Mesothelial cell of epicardium (in vitro differentiated cells): Measurements from ENCODE around the gene SNX8. TPM values are rescaled to one million over a fixed set of nuclear protein-coding genes. Genes with fewer than 3 reads are reported as not detected.

Experiments
- DNase-seq, 2 experiments: peaks; one replicate each; pipeline ENCODE4 v3.0.0; 2021; ENCODE audit warnings: low spot score in 2 of 2; ENCODE audit not compliant: unreplicated experiment in 2 of 2
- H3K27ac Mint-ChIP-seq: 2 replicates; pipeline ENCODE4 v1.8.0; 2021; ENCODE audit warnings: mixed read lengths
- H3K27me3 Mint-ChIP-seq: 2 replicates; pipeline ENCODE4 v1.8.0; 2021; ENCODE audit warnings: low read depth, mixed read lengths
- H3K36me3 Mint-ChIP-seq: 2 replicates; pipeline ENCODE4 v1.8.0; 2021; ENCODE audit warnings: mixed read lengths
- H3K4me1 Mint-ChIP-seq: 2 replicates; pipeline ENCODE4 v1.8.0; 2021; ENCODE audit warnings: mixed read lengths
- H3K4me3 Mint-ChIP-seq: 2 replicates; pipeline ENCODE4 v1.8.0; 2021; ENCODE audit warnings: mild to moderate bottlenecking, moderate library complexity, mixed read lengths
- H3K9me3 Mint-ChIP-seq: 2 replicates; pipeline ENCODE4 v1.8.0; 2021; ENCODE audit warnings: mixed read lengths
- total RNA-seq: library from RNA; stranded (reverse); gene quantifications from 3 replicates; pipeline ENCODE4 v1.2.1, GENCODE V29; 2021
- TF ChIP-seq, protein P1 (sequence below): fragments of 200-600 bp; sonication (generic); IDR thresholded peaks from one replicate; pipeline ENCODE4 v1.5.0; 2021; ENCODE audit warnings: antibody characterized with exemption; ENCODE audit not compliant: unreplicated experiment

SNX8 gene
- total RNA-seq, 1 donor from 2014 or later = 41.2 TPM

DNA sequence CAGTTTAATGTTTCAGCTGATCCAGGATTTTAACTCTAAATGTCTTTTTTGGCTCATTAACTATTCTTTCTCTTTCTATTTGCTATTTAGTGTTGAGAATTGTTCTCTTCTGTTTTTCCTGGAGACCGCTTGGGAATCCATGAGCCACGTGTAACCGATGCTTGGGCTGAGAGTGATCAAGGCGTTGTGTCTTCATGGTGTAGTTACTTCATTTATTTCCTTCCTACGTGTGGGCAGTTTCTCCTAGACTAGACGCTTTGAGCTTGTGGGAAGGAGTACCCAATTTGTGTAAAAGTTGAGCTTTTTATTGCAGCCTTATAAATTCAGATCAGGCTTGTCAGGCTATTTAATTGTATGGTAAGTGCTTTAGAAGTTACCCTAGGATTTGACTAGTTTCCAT lies 43.3 kb upstream of the SNX8 start:
- DNase-seq = no peak
- Mint-ChIP-seq H3K4me3 (no peak overlapping the region), H3K27me3 (no peaks in the 10 kb centered on the region), H3K27ac (peak overlapping the region; percentile 10), H3K4me1 (peaks cover 35% of the 10 kb centered on the region), H3K9me3 (no peaks in the 10 kb centered on the region), H3K36me3 (peaks cover 13% of the 10 kb centered on the region)
- TF ChIP-seq, protein P1, sequence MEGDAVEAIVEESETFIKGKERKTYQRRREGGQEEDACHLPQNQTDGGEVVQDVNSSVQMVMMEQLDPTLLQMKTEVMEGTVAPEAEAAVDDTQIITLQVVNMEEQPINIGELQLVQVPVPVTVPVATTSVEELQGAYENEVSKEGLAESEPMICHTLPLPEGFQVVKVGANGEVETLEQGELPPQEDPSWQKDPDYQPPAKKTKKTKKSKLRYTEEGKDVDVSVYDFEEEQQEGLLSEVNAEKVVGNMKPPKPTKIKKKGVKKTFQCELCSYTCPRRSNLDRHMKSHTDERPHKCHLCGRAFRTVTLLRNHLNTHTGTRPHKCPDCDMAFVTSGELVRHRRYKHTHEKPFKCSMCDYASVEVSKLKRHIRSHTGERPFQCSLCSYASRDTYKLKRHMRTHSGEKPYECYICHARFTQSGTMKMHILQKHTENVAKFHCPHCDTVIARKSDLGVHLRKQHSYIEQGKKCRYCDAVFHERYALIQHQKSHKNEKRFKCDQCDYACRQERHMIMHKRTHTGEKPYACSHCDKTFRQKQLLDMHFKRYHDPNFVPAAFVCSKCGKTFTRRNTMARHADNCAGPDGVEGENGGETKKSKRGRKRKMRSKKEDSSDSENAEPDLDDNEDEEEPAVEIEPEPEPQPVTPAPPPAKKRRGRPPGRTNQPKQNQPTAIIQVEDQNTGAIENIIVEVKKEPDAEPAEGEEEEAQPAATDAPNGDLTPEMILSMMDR = no peak

DNA sequence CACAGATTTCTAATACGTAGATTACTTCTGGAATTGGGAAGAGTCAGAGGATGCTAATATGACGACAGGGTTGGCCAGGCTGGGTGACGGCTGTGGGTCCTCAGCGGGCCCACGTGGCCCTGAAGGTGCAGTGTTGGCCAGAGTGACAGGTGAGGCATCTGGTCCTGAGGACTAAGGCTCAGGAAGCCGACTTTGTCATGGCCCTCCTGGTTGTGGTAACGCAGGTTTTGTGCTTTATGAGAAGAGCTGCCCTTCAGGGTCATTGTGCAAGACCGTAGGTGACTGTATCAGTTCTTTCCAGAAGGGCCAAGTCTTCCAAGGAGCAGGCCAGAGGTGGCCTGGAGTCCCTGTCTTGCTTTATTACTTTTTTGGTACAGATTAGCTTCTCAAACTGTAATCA lies 42.9 kb upstream of the SNX8 start:
- no peaks in the 10 kb centered on the region for H3K9me3 Mint-ChIP-seq
- no peaks in the 10 kb centered on the region for H3K27me3 Mint-ChIP-seq
- H3K36me3 Mint-ChIP-seq = peaks cover 9% of the 10 kb centered on the region
- peak overlapping the region; percentile 78 for H3K4me3 Mint-ChIP-seq
- no peak for DNase-seq
- peak overlapping the region; percentile 10 for H3K27ac Mint-ChIP-seq
- peaks cover 35% of the 10 kb centered on the region for H3K4me1 Mint-ChIP-seq
- TF ChIP-seq, protein P1 = no peak

DNA sequence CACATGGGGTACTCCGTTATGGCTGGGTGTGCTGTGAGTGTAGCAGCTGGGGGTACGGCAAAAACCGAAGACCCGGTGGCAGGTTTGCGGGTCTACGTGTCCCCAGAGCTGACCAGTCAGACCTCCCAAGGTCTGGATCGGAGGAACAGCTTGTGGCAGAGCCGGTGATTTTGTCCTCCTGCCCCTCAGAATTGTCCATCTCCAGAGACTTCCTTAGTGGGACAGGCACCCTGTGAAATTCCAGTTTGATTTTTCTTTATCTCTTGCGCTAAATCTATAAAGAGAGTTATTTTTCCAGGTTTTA lies 41.4 kb upstream of the SNX8 start:
- Mint-ChIP-seq H3K27me3 (no peaks in the 10 kb centered on the region), H3K4me3 (peak overlapping the region; percentile 78), H3K27ac (peak overlapping the region; percentile 94), H3K36me3 (peaks cover 7% of the 10 kb centered on the region), H3K4me1 (peaks cover 33% of the 10 kb centered on the region), H3K9me3 (no peaks in the 10 kb centered on the region)
- TF ChIP-seq, protein P1 = no peak
- no peak for DNase-seq

DNA sequence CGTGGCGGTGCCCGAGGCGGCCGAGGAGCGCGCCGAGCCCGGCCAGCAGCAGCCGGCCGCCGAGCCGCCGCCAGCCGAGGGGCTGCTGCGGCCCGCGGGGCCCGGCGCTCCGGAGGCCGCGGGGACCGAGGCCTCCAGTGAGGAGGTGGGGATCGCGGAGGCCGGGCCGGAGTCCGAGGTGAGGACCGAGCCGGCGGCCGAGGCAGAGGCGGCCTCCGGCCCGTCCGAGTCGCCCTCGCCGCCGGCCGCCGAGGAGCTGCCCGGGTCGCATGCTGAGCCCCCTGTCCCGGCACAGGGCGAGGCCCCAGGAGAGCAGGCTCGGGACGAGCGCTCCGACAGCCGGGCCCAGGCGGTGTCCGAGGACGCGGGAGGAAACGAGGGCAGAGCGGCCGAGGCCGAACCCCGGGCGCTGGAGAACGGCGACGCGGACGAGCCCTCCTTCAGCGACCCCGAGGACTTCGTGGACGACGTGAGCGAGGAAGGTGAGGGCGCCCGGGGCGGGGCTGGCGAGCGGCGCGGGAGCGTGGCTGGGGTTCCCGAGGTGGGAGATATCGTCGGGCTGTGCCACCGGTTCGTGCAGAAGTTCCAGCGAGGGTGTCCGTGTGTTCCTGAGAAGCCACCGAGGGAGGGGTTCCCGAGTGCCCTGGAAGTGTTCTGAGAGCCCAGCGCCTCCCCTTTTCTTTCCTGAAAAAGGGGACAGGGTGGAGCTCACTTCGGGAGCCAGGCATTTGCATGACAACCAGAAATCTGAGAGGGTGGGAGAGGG lies 40.9 kb upstream of the SNX8 start:
- no peaks in the 10 kb centered on the region for H3K27me3 Mint-ChIP-seq
- peaks cover 3% of the 10 kb centered on the region for H3K36me3 Mint-ChIP-seq
- peak in 1 of 2 experiments; percentile 50 for DNase-seq
- peak overlapping the region; percentile 94 for H3K27ac Mint-ChIP-seq
- peak overlapping the region; percentile 88 for H3K4me3 Mint-ChIP-seq
- H3K9me3 Mint-ChIP-seq = no peaks in the 10 kb centered on the region
- TF ChIP-seq, protein P1 = no peak
- H3K4me1 Mint-ChIP-seq = peaks cover 29% of the 10 kb centered on the region

DNA sequence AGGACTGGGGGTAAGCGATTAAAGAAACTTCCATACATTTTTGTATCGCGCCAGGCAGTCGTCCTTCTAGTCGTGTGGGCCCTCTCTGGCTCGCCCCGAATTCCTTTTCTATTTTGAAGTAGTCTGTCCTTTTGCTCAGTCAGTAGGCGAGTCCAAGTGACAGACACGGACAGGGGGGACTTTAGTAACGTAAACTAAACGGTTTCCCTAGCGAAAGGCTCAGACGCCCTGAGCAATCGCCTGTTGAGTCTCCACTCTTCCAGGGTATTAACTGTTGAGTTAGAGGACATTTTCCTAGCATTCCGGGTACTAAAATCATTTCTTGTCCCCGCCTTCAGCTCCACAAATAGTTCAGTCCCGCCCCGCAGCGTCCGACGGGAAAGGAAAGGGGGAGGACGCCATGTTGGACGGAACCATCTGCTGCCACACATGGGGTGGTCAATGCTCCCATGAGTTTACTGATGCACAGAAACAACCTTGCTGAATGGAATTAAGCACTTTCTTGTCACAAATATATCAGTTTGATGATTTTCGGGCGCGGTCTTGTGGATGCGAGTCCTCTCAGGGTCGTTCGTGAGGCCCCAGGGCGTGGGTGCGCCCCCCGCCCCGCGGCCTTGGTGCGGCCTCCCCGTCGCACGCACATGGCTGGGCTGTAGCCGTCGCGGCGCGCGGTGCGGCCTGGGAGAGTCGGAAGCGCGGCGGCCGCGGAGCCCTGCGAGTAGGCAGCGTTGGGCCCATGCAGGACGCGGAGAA lies 40.1 kb upstream of the SNX8 start, which contains the start of gene EIF3B:
Gene EIF3B (plus strand): TSS at position 642 of the 753 bp plus-strand sequence. CDS start 95 bp downstream, at position 737.
- Mint-ChIP-seq H3K9me3 (no peaks in the 10 kb centered on the region), H3K4me3 (peak within 1 kb of the TSS; percentile 88), H3K4me1 (peaks cover 24% of the 10 kb centered on the region), H3K27ac (peak within 1 kb of the TSS; percentile 100), H3K27me3 (no peaks in the 10 kb centered on the region), H3K36me3 (peaks cover 3% of the 10 kb centered on the region)
- peak; percentile 79 to 86 for DNase-seq
- TF ChIP-seq, protein P1 = no peak
